K562 (cell line): ENCODE results near the gene CRIP3. TPM values are rescaled to one million over a fixed set of nuclear protein-coding genes. Genes with fewer than 3 reads are reported as not detected.

Source experiments
- ATAC-seq: fragments of 200-7000 bp; cut with Tn5 transposase; 3 replicates; pipeline ENCODE4 v1.9.1; 2020; ENCODE audit warnings: moderate library complexity
- BruUV-seq: library from RNA; stranded (reverse); fragments of 400-500 nt; replicated peaks from 2 replicates; lab custom pipeline; 2021; lab: Mats Ljungman, UMichigan
- CTCF ChIA-PET: fragments of 300-600 bp; formaldehyde crosslinking; extraction: SDS; loops from one replicate; lab custom pipeline; 2021; ENCODE audit warnings: low intra/inter-chr PET ratio; lab: Yijun Ruan, JAX
- POLR2A ChIA-PET: fragments of 300-600, 350-650 bp; sonication (Branson Sonifier 250); formaldehyde crosslinking; extraction: SDS; loops from one replicate; lab custom pipeline; 2021; ENCODE audit warnings: antibody characterized with exemption, inconsistent platforms; lab: Yijun Ruan, JAX
- DNase-seq, 4 experiments: peaks; one replicate each; pipeline versions ENCODE4 v3.0.0 to v3.0.0-alpha.2; 2011 to 2018; ENCODE audit warnings: low spot score in 3 of 4, mixed read lengths in 3 of 4; ENCODE audit errors: extremely low read depth in 1 of 4
- FAIRE-seq: peaks from 2 replicates; lab custom pipeline; 2011; peaks lifted over from hg19 to GRCh38; lab: Jason Lieb, UNC
- H2AFZ ChIP-seq: 2 replicates; pipeline ENCODE4 v1.6.0; 2011; ENCODE audit warnings: low read depth, low read length, control low read depth, inconsistent platforms
- H3K27ac ChIP-seq: fragments of 200-600 bp; 3 replicates; pipeline ENCODE4 v1.8.0; 2011; ENCODE audit warnings: low read depth, mild to moderate bottlenecking, control low read depth, inconsistent platforms, low read length, moderate library complexity, mixed read lengths; ENCODE audit errors: extremely low read depth
- H3K27me3 ChIP-seq, 2 experiments: fragments of 300-600 bp in 1 of 2; 2 replicates in 1 of 2; 3 replicates in 1 of 2; pipeline versions ENCODE4 v1.6.0 to v1.8.0; 2011; ENCODE audit warnings: inconsistent platforms in 2 of 2, low read length in 2 of 2, mild to moderate bottlenecking in 1 of 2, mixed read lengths in 1 of 2, moderate library complexity in 1 of 2; ENCODE audit not compliant: control insufficient read depth in 2 of 2, insufficient read depth in 2 of 2
- H3K36me3 ChIP-seq: fragments of 300-600 bp; 3 replicates; pipeline ENCODE4 v1.8.0; 2011; ENCODE audit warnings: mild to moderate bottlenecking, low read length, inconsistent platforms; ENCODE audit not compliant: control insufficient read depth, insufficient read depth
- H3K4me1 ChIP-seq, 2 experiments: fragments of 200-600 bp in 1 of 2; replicated peaks in 1 of 2; 2 replicates in 1 of 2; 3 replicates in 1 of 2; pipeline versions ENCODE4 v1.5.1 to v1.8.0; 2011; ENCODE audit warnings: inconsistent platforms in 2 of 2, low read length in 2 of 2, mild to moderate bottlenecking in 1 of 2, mixed read lengths in 1 of 2, moderate library complexity in 1 of 2; ENCODE audit not compliant: control insufficient read depth in 2 of 2, insufficient read depth in 2 of 2
- H3K4me2 ChIP-seq: 2 replicates; pipeline ENCODE4 v1.6.1; 2011; ENCODE audit warnings: low read length, control low read depth, inconsistent platforms, mixed read lengths; ENCODE audit not compliant: insufficient read depth
- H3K4me3 ChIP-seq: fragments of 200-600 bp; sonication (generic), shearing (Covaris generic); 2 replicates; pipeline ENCODE4 v1.5.1; 2016; ENCODE audit warnings: control low read depth, inconsistent platforms
- H3K79me2 ChIP-seq: fragments of 200-600 bp; 3 replicates; pipeline ENCODE4 v1.8.0; 2011; ENCODE audit warnings: low read length, inconsistent platforms; ENCODE audit not compliant: control insufficient read depth, insufficient read depth
- H3K9ac ChIP-seq, 2 experiments: 2 replicates each; pipeline versions ENCODE4 v1.6.0 to v1.6.1; 2011; ENCODE audit warnings: low read depth in 2 of 2, low read length in 2 of 2, control low read depth in 1 of 2, inconsistent platforms in 1 of 2, mild to moderate bottlenecking in 1 of 2, mixed read lengths in 1 of 2; ENCODE audit not compliant: insufficient read depth in 1 of 2
- H3K9me1 ChIP-seq: one replicate; pipeline ENCODE4 v1.6.0; 2011; ENCODE audit warnings: inconsistent platforms, mild to moderate bottlenecking, low read length, moderate library complexity; ENCODE audit not compliant: control insufficient read depth, insufficient read depth
- H3K9me3 ChIP-seq: replicated peaks from 2 replicates; pipeline ENCODE4 v1.5.1; 2011; ENCODE audit warnings: low read depth, low read length, inconsistent platforms; ENCODE audit not compliant: control insufficient read depth, insufficient read depth
- H4K20me1 ChIP-seq: replicated peaks from 2 replicates; pipeline ENCODE4 v1.6.1; 2011; ENCODE audit warnings: low read length, inconsistent platforms, mixed read lengths; ENCODE audit not compliant: control insufficient read depth, insufficient read depth
- ARID4B ChIP-seq: sonication (generic); formaldehyde crosslinking; IDR thresholded peaks from 2 replicates; pipeline ENCODE4 v1.8.0; 2022; ENCODE audit warnings: mild to moderate bottlenecking, missing genetic modification reagents
- ATF7 ChIP-seq: fragments of 450-650 bp; IDR thresholded peaks from 2 replicates; pipeline ENCODE4 v1.7.1; 2014; ENCODE audit warnings: mild to moderate bottlenecking, moderate library complexity
- BCL6 ChIP-seq: fragments of 250-450 bp; sonication (Bioruptor Pico); IDR thresholded peaks from 2 replicates; pipeline ENCODE4 v1.4.0; 2020
- COPS2 ChIP-seq: fragments of 450-650 bp; conservative IDR thresholded peaks from 2 replicates; pipeline ENCODE4 v1.6.1; 2016; ENCODE audit warnings: mild to moderate bottlenecking, moderate library complexity
- HINFP ChIP-seq: fragments of 450-650 bp; conservative IDR thresholded peaks from 2 replicates; pipeline ENCODE4 v1.6.1; 2016; ENCODE audit warnings: missing genetic modification characterization, low read depth, mild to moderate bottlenecking, control low read depth, missing compliant biosample characterization
- NCOA6 ChIP-seq: fragments of 450-650 bp; IDR thresholded peaks from 2 replicates; pipeline ENCODE4 v1.6.1; 2017; ENCODE audit warnings: mild to moderate bottlenecking
- PHF20 ChIP-seq: fragments of 450-650 bp; IDR thresholded peaks from 2 replicates; pipeline ENCODE4 v1.6.1; 2018; ENCODE audit not compliant: partially characterized antibody
- SNRNP70 ChIP-seq: fragments of 200-400 bp; formaldehyde crosslinking; optimal IDR thresholded peaks from 2 replicates; pipeline ENCODE3; 2017; ENCODE audit warnings: low read depth, low read length
- TARDBP ChIP-seq: fragments of 450-650 bp; IDR thresholded peaks from 2 replicates; pipeline ENCODE4 v1.6.1; 2016
- ZBTB33 ChIP-seq: sonication (generic); formaldehyde crosslinking; IDR thresholded peaks from 2 replicates; pipeline ENCODE4 v1.8.1; 2023; ENCODE audit warnings: mild to moderate bottlenecking, missing genetic modification reagents
- ZNF121 ChIP-seq: sonication (generic); formaldehyde crosslinking; conservative IDR thresholded peaks from 2 replicates; pipeline ENCODE4 v1.8.0; 2022; ENCODE audit warnings: missing genetic modification reagents
- ZNF282 ChIP-seq: sonication (generic); formaldehyde crosslinking; IDR thresholded peaks from 2 replicates; pipeline ENCODE4 v1.8.1; 2023; ENCODE audit warnings: missing genetic modification reagents
- ZNF436 ChIP-seq: fragments of 250-450, 450-650 bp; sonication (Bioruptor Pico); formaldehyde crosslinking; IDR thresholded peaks from 2 replicates; pipeline ENCODE4 v1.7.0; 2020; ENCODE audit warnings: mild to moderate bottlenecking
- ZNF707 ChIP-seq: fragments of 250-450 bp; sonication (Bioruptor Pico); conservative IDR thresholded peaks from 2 replicates; pipeline ENCODE4 v1.8.0; 2022; ENCODE audit warnings: inconsistent platforms, mild to moderate bottlenecking, moderate library complexity
- WGBS: fragments of 100-300 bp; shearing (Covaris generic); methylation state at CpG from one replicate; pipeline ENCODE4 v1.1.6; 2016; ENCODE audit warnings: low coverage, mixed read lengths; ENCODE audit not compliant: insufficient coverage; ENCODE audit errors: missing lambda C conversion rate; 5-methylcytosine and 5-hydroxymethylcytosine counted together
- in situ Hi-C: fragments of 300-500 bp; cut with MboI; formaldehyde crosslinking; loops from 4 replicates; pipeline ENCODE4 v1.15.0; 2018; ENCODE audit warnings: inconsistent platforms, mixed read lengths
- intact Hi-C: fragments of 100-400 bp; cut with micrococcal nuclease; formaldehyde crosslinking; loops from 2 replicates; pipeline ENCODE4 v1.14.2; 2022
- polyA plus RNA-seq, 8 experiments: library from polyadenylated mRNA; depleted of rRNA in 4 of 8; stranded (reverse) in 5 of 8; unstranded in 3 of 8; fragments of >200 nt; fragmentation: Nextera tagmentation in 2 of 8; fragmentation: Illumina TruSeq in 1 of 8; extraction: Ambion mirVana in 2 of 8; extraction: Trizol in 1 of 8; gene quantifications; 2 replicates each; pipeline versions ENCODE4 v1.2.1 to v1.2.3, GENCODE V29; 2011 to 2014; ENCODE audit warnings: inconsistent platforms in 1 of 8, missing spikeins in 1 of 8
- total RNA-seq, 7 experiments: library from RNA; depleted of rRNA in 6 of 7; stranded (reverse); fragments of >200 nt in 6 of 7; fragmentation: Illumina TruSeq in 2 of 7; extraction: Trizol in 2 of 7; gene quantifications; 2 replicates each; pipeline versions ENCODE4 v1.2.1 to v1.2.3, GENCODE V29; 2011 to 2021; ENCODE audit warnings: low replicate concordance in 1 of 7

The CRIP3 gene
- total and polyA plus RNA-seq, 9 of the 15 experiments (the other 6 are each of a cell fraction or from before 2014, with no cell fraction given) = 0.36 to 2.1 (median 0.87) TPM

GRCh38 chr6:43284991-43285781 lies 23.4 kb downstream of the CRIP3 start (continued):
- TF ChIP-seq ARID4B (CRISPR knock-in tag) = no peak
- TF ChIP-seq PHF20 = no peak
- TF ChIP-seq ZNF707 (CRISPR knock-in tag) = no peak
- TF ChIP-seq SNRNP70 = no peak
- no peak for TF ChIP-seq ZNF436

GRCh38 chr6:43283905-43284304 lies 24.7 kb downstream of the CRIP3 start:
- in situ Hi-C loops = no loop called here
- no peak for TF ChIP-seq ATF7
- TF ChIP-seq ZNF121 = no peak
- TF ChIP-seq HINFP (tag) = no peak
- no peak for TF ChIP-seq ZNF282 (CRISPR knock-in tag)
- no peak for TF ChIP-seq COPS2
- no peak for TF ChIP-seq NCOA6
- TF ChIP-seq BCL6 (CRISPR knock-in tag) = no peak
- TF ChIP-seq TARDBP = no peak
- no peak for TF ChIP-seq ZBTB33 (CRISPR knock-in tag)

More at GRCh38 chr6:43283905-43284304, 24.7 kb downstream of the CRIP3 start:
- Histone ChIP-seq H3K36me3 (no peaks in the 10 kb centered on the region), H3K9me1 (no peaks in the 10 kb centered on the region), H3K27ac (no peak overlapping the region), H3K79me2 (no peaks in the 10 kb centered on the region), H3K9ac (no peak overlapping the region), H3K4me1 (peaks cover 0 to 24% of the 10 kb centered on the region in 2 experiments; a peak in 2 of 5 replicates), H3K27me3 (peaks cover 44 to 85% of the 10 kb centered on the region in 2 experiments), H3K4me3 (no peak overlapping the region), H2AFZ (no peak overlapping the region), H3K4me2 (no peak overlapping the region), H4K20me1 (0 out of 2 replicates have a peak, but pooled peaks cover 4% of the 10 kb centered on the region), H3K9me3 (no peaks in the 10 kb centered on the region)
- ChIA-PET CTCF (no interaction called here), POLR2A (no interaction called here)
- ATAC-seq = no peak
- no peak for FAIRE-seq
- 20% methylated on average over 25 of the region's 27 CpGs for WGBS
- intact Hi-C loops = no loop called here
- BruUV-seq = no TSS peak
- DNase-seq = no peak
